Thyroid gland (tissue), 4 donors: ENCODE data around the gene BRDT. TPM values are rescaled to one million over a fixed set of nuclear protein-coding genes. Genes with fewer than 3 reads are reported as not detected.

Experiments
- DNase-seq, 2 donors: peaks; one replicate each; pipeline ENCODE4 v3.0.0-alpha.2; 2019
- H3K27ac ChIP-seq, 3 donors: fragments of 200-600 bp; sonication (generic); 1 replicate in 2 of 3; 2 replicates in 1 of 3; pipeline ENCODE4 v1.5.1; 2016 to 2019; ENCODE audit warnings: mild to moderate bottlenecking in 1 of 3, moderate library complexity in 1 of 3
- H3K27me3 ChIP-seq: fragments of 200-600 bp; sonication (generic); one replicate; pipeline ENCODE4 v1.5.1; 2019
- H3K36me3 ChIP-seq, 2 donors: fragments of 200-600 bp; sonication (generic); one replicate each; pipeline ENCODE4 v1.5.1; 2016 to 2019
- H3K4me1 ChIP-seq, 2 donors: fragments of 200-600 bp; sonication (generic); one replicate each; pipeline ENCODE4 v1.5.1; 2017 to 2019
- H3K4me3 ChIP-seq, 3 donors: fragments of 200-600 bp; sonication (generic); replicated peaks in 1 of 3; 1 replicate in 2 of 3; 2 replicates in 1 of 3; pipeline ENCODE4 v1.5.1; 2016; ENCODE audit warnings: mild to moderate bottlenecking in 1 of 3
- H3K9me3 ChIP-seq: fragments of 200-600 bp; sonication (generic); one replicate; pipeline ENCODE4 v1.5.1; 2017
- POLR2A ChIP-seq, 2 donors: fragments of 450-650 bp; IDR thresholded peaks; one replicate each; pipeline ENCODE4 v1.6.1; 2017; ENCODE audit warnings: antibody characterized with exemption in 2 of 2, mild to moderate bottlenecking in 2 of 2, moderate library complexity in 1 of 2
- WGBS, 2 donors: methylation state at CpG; one replicate each; pipeline ENCODE4 v1.1.5; 2017; 5-methylcytosine and 5-hydroxymethylcytosine counted together
- intact Hi-C: fragments of 100-400 bp; cut with DNase I; formaldehyde crosslinking; loops from one replicate; pipeline ENCODE4 v1.15.1; 2023
- total RNA-seq, 4 donors: library from RNA; depleted of rRNA; stranded (reverse); fragments of >200 nt; gene quantifications; one replicate each; pipeline ENCODE4 v1.2.3, GENCODE V29; 2016
- TF ChIP-seq, protein P1 (sequence below), 6 experiments: fragments of 200-600 bp in 3 of 6; fragments of 450-650 bp in 3 of 6; sonication (generic) in 3 of 6; IDR thresholded peaks; one replicate each; pipeline ENCODE4 v1.5.1; 2016 to 2019; ENCODE audit warnings: antibody characterized with exemption in 6 of 6, mild to moderate bottlenecking in 2 of 6, inconsistent platforms in 1 of 6, moderate library complexity in 1 of 6

Gene BRDT
- total RNA-seq, 4 donors from 2014 or later: 0.81 TPM; not detected in 3

- intact Hi-C loops: no loop called here
- TF ChIP-seq POLR2A (IDR thresholded peaks at IDR 0.05): no peak
- TF ChIP-seq, protein P1, sequence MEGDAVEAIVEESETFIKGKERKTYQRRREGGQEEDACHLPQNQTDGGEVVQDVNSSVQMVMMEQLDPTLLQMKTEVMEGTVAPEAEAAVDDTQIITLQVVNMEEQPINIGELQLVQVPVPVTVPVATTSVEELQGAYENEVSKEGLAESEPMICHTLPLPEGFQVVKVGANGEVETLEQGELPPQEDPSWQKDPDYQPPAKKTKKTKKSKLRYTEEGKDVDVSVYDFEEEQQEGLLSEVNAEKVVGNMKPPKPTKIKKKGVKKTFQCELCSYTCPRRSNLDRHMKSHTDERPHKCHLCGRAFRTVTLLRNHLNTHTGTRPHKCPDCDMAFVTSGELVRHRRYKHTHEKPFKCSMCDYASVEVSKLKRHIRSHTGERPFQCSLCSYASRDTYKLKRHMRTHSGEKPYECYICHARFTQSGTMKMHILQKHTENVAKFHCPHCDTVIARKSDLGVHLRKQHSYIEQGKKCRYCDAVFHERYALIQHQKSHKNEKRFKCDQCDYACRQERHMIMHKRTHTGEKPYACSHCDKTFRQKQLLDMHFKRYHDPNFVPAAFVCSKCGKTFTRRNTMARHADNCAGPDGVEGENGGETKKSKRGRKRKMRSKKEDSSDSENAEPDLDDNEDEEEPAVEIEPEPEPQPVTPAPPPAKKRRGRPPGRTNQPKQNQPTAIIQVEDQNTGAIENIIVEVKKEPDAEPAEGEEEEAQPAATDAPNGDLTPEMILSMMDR (IDR thresholded peaks at IDR 0.05): no peak
- 90 to 92% methylated on average over 2 of the region's 2 CpGs for WGBS, 2 donors
Measured at GRCh38 chr1:91968334-91968733, 19.1 kb downstream of the BRDT start.

DNA sequence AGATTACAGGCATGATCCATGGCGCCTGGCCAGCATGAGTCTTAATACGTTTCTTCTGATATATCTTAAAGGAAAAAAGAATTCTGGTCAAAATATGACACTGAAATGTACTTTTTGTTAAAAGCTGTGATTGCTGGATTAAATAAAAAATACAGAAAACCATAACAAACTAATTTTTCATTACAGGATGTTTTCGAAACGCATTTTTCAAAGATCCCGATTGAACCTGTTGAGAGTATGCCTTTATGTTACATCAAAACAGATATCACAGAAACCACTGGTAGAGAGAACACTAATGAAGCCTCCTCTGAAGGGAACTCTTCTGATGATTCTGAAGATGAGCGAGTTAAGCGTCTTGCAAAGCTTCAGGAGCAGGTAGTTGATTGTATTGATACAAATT is 30.2 kb downstream of the BRDT start:
- intact Hi-C loops: no loop called here
- H3K4me3 ChIP-seq: no peak overlapping the region
- H3K27me3 ChIP-seq: no peaks in the 10 kb centered on the region
- TF ChIP-seq POLR2A (IDR thresholded peaks at IDR 0.05): no peak
- TF ChIP-seq, protein P1 (IDR thresholded peaks at IDR 0.05): no peak
- WGBS, 2 donors: 91 to 92% methylated on average over 7 of the region's 7 CpGs
- no peak for DNase-seq
- no peak overlapping the region for H3K27ac ChIP-seq
- H3K9me3 ChIP-seq: no peaks in the 10 kb centered on the region
- no peaks in the 10 kb centered on the region for H3K36me3 ChIP-seq
- H3K4me1 ChIP-seq: no peaks in the 10 kb centered on the region

More at GRCh38 chr1:91968334-91968733, 19.1 kb downstream of the BRDT start:
- Histone ChIP-seq H3K4me3 (no peak overlapping the region), H3K36me3 (no peaks in the 10 kb centered on the region), H3K27me3 (no peaks in the 10 kb centered on the region), H3K4me1 (no peaks in the 10 kb centered on the region), H3K27ac (no peak overlapping the region), H3K9me3 (no peaks in the 10 kb centered on the region)
- DNase-seq: no peak

DNA sequence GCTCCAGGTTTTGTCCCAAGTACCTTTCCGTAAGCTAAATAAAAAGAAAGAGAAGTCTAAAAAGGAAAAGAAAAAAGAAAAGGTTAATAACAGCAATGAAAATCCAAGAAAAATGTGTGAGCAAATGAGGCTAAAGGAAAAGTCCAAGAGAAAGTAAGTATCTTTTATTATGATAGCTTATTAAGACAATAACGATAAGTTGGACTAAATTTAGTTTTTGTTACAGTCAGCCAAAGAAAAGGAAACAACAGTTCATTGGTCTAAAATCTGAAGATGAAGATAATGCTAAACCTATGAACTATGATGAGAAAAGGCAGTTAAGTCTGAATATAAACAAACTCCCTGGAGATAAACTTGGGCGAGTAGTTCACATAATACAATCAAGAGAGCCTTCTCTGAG is 31.5 kb downstream of the BRDT start:
- 79 to 81% methylated on average over 3 of the region's 3 CpGs for WGBS, 2 donors
- Histone ChIP-seq H3K9me3 (no peaks in the 10 kb centered on the region), H3K4me1 (no peaks in the 10 kb centered on the region), H3K4me3 (no peak overlapping the region), H3K36me3 (no peaks in the 10 kb centered on the region), H3K27ac (no peak overlapping the region), H3K27me3 (no peaks in the 10 kb centered on the region)
- TF ChIP-seq, protein P1 (IDR thresholded peaks at IDR 0.05): no peak
- TF ChIP-seq POLR2A (IDR thresholded peaks at IDR 0.05): no peak
- intact Hi-C loops: no loop called here
- DNase-seq: no peak

DNA sequence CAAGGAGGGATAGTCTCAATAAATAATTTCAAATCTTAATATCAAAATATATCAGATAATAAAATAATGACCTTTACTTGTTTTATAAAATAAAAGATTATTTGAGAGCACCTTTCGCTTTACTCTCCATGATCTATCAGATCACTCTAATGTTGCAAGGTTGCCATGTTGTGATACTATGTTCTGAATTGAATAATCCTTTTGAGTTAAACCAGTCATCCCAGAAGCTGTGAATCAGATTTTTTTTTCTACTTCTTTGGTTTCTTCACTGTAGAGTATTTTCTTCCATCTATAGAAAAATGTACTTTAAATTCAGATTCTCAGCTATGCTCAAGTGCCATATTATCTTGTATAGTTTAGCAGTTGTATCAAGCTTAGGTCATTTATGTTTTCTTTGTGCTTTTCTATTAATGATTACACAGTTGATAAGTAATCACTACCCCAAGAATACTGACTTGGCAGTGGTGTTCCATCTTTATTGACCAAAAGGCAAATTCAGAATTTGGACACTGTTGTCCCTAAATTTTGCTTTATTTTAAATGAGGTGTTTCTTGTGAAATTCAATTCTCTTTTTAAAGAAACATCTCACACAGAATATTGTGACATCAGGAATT is 32.9 kb downstream of the BRDT start:
- no peaks in the 10 kb centered on the region for H3K36me3 ChIP-seq
- DNase-seq: no peak
- 56 to 97% methylated on average over 1 of the region's 1 CpG for WGBS, 2 donors
- H3K4me1 ChIP-seq: no peaks in the 10 kb centered on the region
- no peaks in the 10 kb centered on the region for H3K27me3 ChIP-seq
- H3K4me3 ChIP-seq: no peak overlapping the region
- no peak for TF ChIP-seq POLR2A (IDR thresholded peaks at IDR 0.05)
- TF ChIP-seq, protein P1 (IDR thresholded peaks at IDR 0.05): no peak
- intact Hi-C loops: no loop called here
- no peak overlapping the region for H3K27ac ChIP-seq
- H3K9me3 ChIP-seq: no peaks in the 10 kb centered on the region

GRCh38 chr1:91993256-91993655 is 44.1 kb downstream of the BRDT start:
- intact Hi-C loops: no loop called here
- 88 to 91% methylated on average over 1 of the region's 1 CpG for WGBS, 2 donors
- no peak for DNase-seq
- TF ChIP-seq, protein P1 (IDR thresholded peaks at IDR 0.05): no peak
- TF ChIP-seq POLR2A (IDR thresholded peaks at IDR 0.05): no peak
- no peaks in the 10 kb centered on the region for H3K9me3 ChIP-seq
- H3K36me3 ChIP-seq: no peaks in the 10 kb centered on the region
- no peak overlapping the region for H3K27ac ChIP-seq
- no peaks in the 10 kb centered on the region for H3K4me1 ChIP-seq
- H3K4me3 ChIP-seq: no peak overlapping the region
- no peaks in the 10 kb centered on the region for H3K27me3 ChIP-seq
